Endodermal cell (in vitro differentiated cells): Measurements from ENCODE around the gene CRMP1. TPM values are rescaled to one million over a fixed set of nuclear protein-coding genes. Genes with fewer than 3 reads are reported as not detected.

Experiments used
- DNase-seq: peaks from one replicate; pipeline ENCODE4 v3.0.0-alpha.2; 2017
- H3K27ac ChIP-seq: 2 replicates; pipeline ENCODE4 v1.5.1; 2013; ENCODE audit warnings: mild to moderate bottlenecking, low read depth, low read length, moderate library complexity
- H3K27me3 ChIP-seq: 2 replicates; pipeline ENCODE4 v1.6.1; 2013; ENCODE audit warnings: mild to moderate bottlenecking, low read length, moderate library complexity; ENCODE audit not compliant: insufficient read depth, control insufficient read depth, poor library complexity, severe bottlenecking
- H3K36me3 ChIP-seq: 2 replicates; pipeline ENCODE4 v1.7.0; 2013; ENCODE audit warnings: mild to moderate bottlenecking, low read length, moderate library complexity; ENCODE audit not compliant: control insufficient read depth, insufficient read depth
- H3K4me1 ChIP-seq: one replicate; pipeline ENCODE4 v1.7.0; 2013; ENCODE audit warnings: low read length; ENCODE audit not compliant: control insufficient read depth, insufficient read depth
- H3K4me3 ChIP-seq: 2 replicates; pipeline ENCODE4 v1.5.1; 2013; ENCODE audit warnings: mild to moderate bottlenecking, low read length, moderate library complexity
- H3K9ac ChIP-seq: 2 replicates; pipeline ENCODE4 v1.6.1; 2013; ENCODE audit warnings: mild to moderate bottlenecking, low read length, moderate library complexity; ENCODE audit not compliant: poor library complexity, severe bottlenecking; ENCODE audit errors: extremely low read depth
- H3K9me3 ChIP-seq: 2 replicates; pipeline ENCODE4 v1.6.1; 2013; ENCODE audit warnings: mild to moderate bottlenecking, low read length, moderate library complexity; ENCODE audit not compliant: control insufficient read depth
- H3K27ac Mint-ChIP-seq: 2 replicates; pipeline ENCODE4 v1.8.0; 2020; ENCODE audit warnings: mixed read lengths
- H3K27me3 Mint-ChIP-seq: 2 replicates; pipeline ENCODE4 v1.8.0; 2021; ENCODE audit warnings: mild to moderate bottlenecking, mixed read lengths; ENCODE audit not compliant: insufficient read depth
- H3K36me3 Mint-ChIP-seq: 2 replicates; pipeline ENCODE4 v1.8.0; 2020; ENCODE audit warnings: low read depth, mixed read lengths
- H3K4me1 Mint-ChIP-seq: 2 replicates; pipeline ENCODE4 v1.8.0; 2020; ENCODE audit warnings: mixed read lengths
- H3K4me3 Mint-ChIP-seq: 2 replicates; pipeline ENCODE4 v1.8.0; 2020; ENCODE audit warnings: mild to moderate bottlenecking, moderate library complexity, mixed read lengths
- H3K9me3 Mint-ChIP-seq: 2 replicates; pipeline ENCODE4 v1.8.0; 2020; ENCODE audit warnings: mild to moderate bottlenecking, mixed read lengths
- CTCF ChIP-seq: fragments of 200-600 bp; sonication (generic); conservative IDR thresholded peaks from 2 replicates; pipeline ENCODE4 v1.5.0; 2021; ENCODE audit warnings: antibody characterized with exemption, mild to moderate bottlenecking
- WGBS, 2 experiments: methylation state at CpG; one replicate each; pipeline versions ENCODE4 v1.1.5 to v1.1.7; 2013; ENCODE audit warnings: missing lambda C conversion rate in 2 of 2, mixed read lengths in 1 of 2; ENCODE audit not compliant: insufficient coverage in 1 of 2, insufficient read length in 1 of 2; 5-methylcytosine and 5-hydroxymethylcytosine counted together
- total RNA-seq, 2 donors: library from RNA; stranded (reverse); fragmentation: NEBNext Ultra II Directional in 1 of 2; extraction: Animal tissue kit (Norgen Biotek cat#: 25700) in 1 of 2; gene quantifications; 2 replicates in 1 of 2; 3 replicates in 1 of 2; pipeline ENCODE4 v1.2.1, GENCODE V29; 2021

Gene CRMP1
- total RNA-seq, 2 donors from 2014 or later, result 40.0 to 64.9 TPM

- 87 to 91% methylated on average over 8 to 13 of the region's 13 CpGs for WGBS, 2 experiments
- Histone ChIP-seq H3K27me3 (no peaks in the 10 kb centered on the region), H3K4me1 (no peaks in the 10 kb centered on the region), H3K4me3 (no peak overlapping the region), H3K27ac (no peak overlapping the region), H3K9ac (no peak overlapping the region), H3K36me3 (no peaks in the 10 kb centered on the region), H3K9me3 (no peaks in the 10 kb centered on the region)
- Mint-ChIP-seq H3K36me3 (peaks cover 55% of the 10 kb centered on the region), H3K9me3 (peaks cover 2% of the 10 kb centered on the region), H3K4me1 (no peaks in the 10 kb centered on the region), H3K27ac (no peak overlapping the region), H3K27me3 (no peaks in the 10 kb centered on the region), H3K4me3 (no peak overlapping the region)
- no peak for DNase-seq
- no peak for TF ChIP-seq CTCF
Measured at GRCh38 chr4:5801696-5802095, 91.2 kb downstream of the CRMP1 start.

GRCh38 chr4:5800496-5800895, 92.4 kb downstream of the CRMP1 start:
- Histone ChIP-seq H3K36me3 (no peaks in the 10 kb centered on the region), H3K4me3 (no peak overlapping the region), H3K4me1 (no peaks in the 10 kb centered on the region), H3K27me3 (no peaks in the 10 kb centered on the region), H3K9me3 (no peaks in the 10 kb centered on the region), H3K9ac (no peak overlapping the region), H3K27ac (no peak overlapping the region)
- H3K36me3 Mint-ChIP-seq, result peaks cover 53% of the 10 kb centered on the region
- WGBS, 2 experiments, result 96% methylated on average over 6 of the region's 10 CpGs; no CpG with 5 or more reads in 1 of the 2 experiments
- TF ChIP-seq CTCF, result no peak
- H3K9me3 Mint-ChIP-seq, result peaks cover 8% of the 10 kb centered on the region
- H3K27me3 Mint-ChIP-seq, result no peaks in the 10 kb centered on the region
- H3K4me1 Mint-ChIP-seq, result no peaks in the 10 kb centered on the region
- DNase-seq, result no peak
- H3K4me3 Mint-ChIP-seq, result no peak overlapping the region
- H3K27ac Mint-ChIP-seq, result no peak overlapping the region

- Mint-ChIP-seq H3K4me3 (no peak overlapping the region), H3K9me3 (peaks cover 8% of the 10 kb centered on the region), H3K27ac (no peak overlapping the region), H3K27me3 (no peaks in the 10 kb centered on the region), H3K4me1 (no peaks in the 10 kb centered on the region), H3K36me3 (peaks cover 54% of the 10 kb centered on the region)
- WGBS, 2 experiments, result 88 to 94% methylated on average over 7 to 11 of the region's 11 CpGs
- no peak for TF ChIP-seq CTCF
- H3K36me3 ChIP-seq, result peaks cover 4% of the 10 kb centered on the region
- H3K27ac ChIP-seq, result no peak overlapping the region
- DNase-seq, result no peak
- H3K9ac ChIP-seq, result no peak overlapping the region
- H3K4me3 ChIP-seq, result no peak overlapping the region
- no peaks in the 10 kb centered on the region for H3K27me3 ChIP-seq
- no peaks in the 10 kb centered on the region for H3K4me1 ChIP-seq
- H3K9me3 ChIP-seq, result peaks cover 6% of the 10 kb centered on the region
Measured at GRCh38 chr4:5799406-5799805, 93.5 kb downstream of the CRMP1 start.
